GM19025 (cell line): Measurements from ENCODE around the gene RBM7.

ENCODE experiments used
- ATAC-seq: cut with Tn5 transposase; IDR thresholded peaks from one replicate; pipeline ENCODE4 v1.9.1; 2021; ENCODE audit warnings: mild to moderate bottlenecking, low read depth, moderate library complexity; ENCODE audit not compliant: unreplicated experiment

RBM7 gene

GRCh38 chr11:114395736-114396135 lies 4.7 kb upstream of the RBM7 start:
- ATAC-seq, result no peak

- ATAC-seq, result no peak
Measured at GRCh38 chr11:114396916-114397315, 3.5 kb upstream of the RBM7 start.

- ATAC-seq, result no peak
Measured at GRCh38 chr11:114397349-114397982, 3.0 kb upstream of the RBM7 start.

- no peak for ATAC-seq
Measured at GRCh38 chr11:114398303-114398920, 2.1 kb upstream of the RBM7 start.

- peak; percentile 5 for ATAC-seq
Measured at GRCh38 chr11:114399490-114400215, 813 bp upstream of the RBM7 start.

GRCh38 chr11:114400915-114401223 lies 403 bp downstream of the RBM7 start:
- ATAC-seq, result no peak

GRCh38 chr11:114401311-114401710 lies 845 bp downstream of the RBM7 start:
- ATAC-seq, result no peak

- no peak for ATAC-seq
Measured at GRCh38 chr11:114412946-114413345, 12.5 kb downstream of the RBM7 start.

- no peak for ATAC-seq
Measured at GRCh38 chr11:114413958-114414357, 13.5 kb downstream of the RBM7 start.

- ATAC-seq, result no peak
Measured at GRCh38 chr11:114416441-114416961, 16.0 kb downstream of the RBM7 start.

- ATAC-seq, result no peak
Measured at GRCh38 chr11:114426280-114426679, 25.8 kb downstream of the RBM7 start.

GRCh38 chr11:114430290-114430689 lies 29.8 kb downstream of the RBM7 start:
- ATAC-seq, result no peak

GRCh38 chr11:114432893-114433292 lies 32.4 kb downstream of the RBM7 start:
- no peak for ATAC-seq

GRCh38 chr11:114433376-114433775 lies 32.9 kb downstream of the RBM7 start:
- ATAC-seq, result no peak

- no peak for ATAC-seq
Measured at GRCh38 chr11:114438303-114438702, 37.8 kb downstream of the RBM7 start.

- ATAC-seq, result peak; percentile 99
Measured at GRCh38 chr11:114439229-114440120, 39.0 kb downstream of the RBM7 start, which contains the start of gene REXO2. TSS of gene REXO2 (plus strand) at chr11:114439467. CDS start at chr11:114439529, 62 bp downstream.

GRCh38 chr11:114440121-114440860 lies 39.8 kb downstream of the RBM7 start:
- no peak for ATAC-seq

- ATAC-seq, result no peak
Measured at GRCh38 chr11:114440971-114441763, 40.7 kb downstream of the RBM7 start.

GRCh38 chr11:114441921-114442320 lies 41.5 kb downstream of the RBM7 start:
- no peak for ATAC-seq
